ENCODE measurements around the gene TEX55. TPM values are rescaled to one million over a fixed set of nuclear protein-coding genes. Genes with fewer than 3 reads are reported as not detected.

The TEX55 gene
- polyA plus RNA-seq, 3 donors: not detected

GRCh38 chr3:119177321-119177720, 31.4 kb downstream of the TEX55 start:
- Histone ChIP-seq H3K9me3 (replicated peaks in 1 of 2; ENCODE audit: control insufficient read depth in 1 of 2, insufficient read depth in 1 of 2, low read length in 2 of 2) (no peaks in the 10 kb centered on the region), H3K27ac (ENCODE audit: low read depth in 1 of 2, low read length in 2 of 2) (no peak overlapping the region), H3K79me2 (ENCODE audit: insufficient read depth, low read length) (no peaks in the 10 kb centered on the region), H4K20me1 (ENCODE audit: insufficient read depth, low read length) (no peaks in the 10 kb centered on the region), H3K4me1 (ENCODE audit: control insufficient read depth in 1 of 2, insufficient read depth in 2 of 2, low read length in 2 of 2) (no peaks in the 10 kb centered on the region), H3K4me2 (replicated peaks; ENCODE audit: extremely low read depth, low read length, poor library complexity, severe bottlenecking) (no peak overlapping the region), H3K9ac (ENCODE audit: insufficient read depth, low read length, poor library complexity, severe bottlenecking) (no peak overlapping the region), H2AFZ (ENCODE audit: insufficient read depth, low read depth, low read length, poor library complexity, severe bottlenecking) (no peak overlapping the region), H3K27me3 (ENCODE audit: control insufficient read depth in 2 of 2, insufficient read depth in 2 of 2, low read length in 2 of 2) (peaks cover 4 to 5% of the 10 kb centered on the region in 2 donors), H3K4me3 (replicated peaks in 1 of 3; ENCODE audit: low read depth in 2 of 3, low read length in 3 of 3) (no peak overlapping the region), H3K36me3 (replicated peaks in 1 of 2; ENCODE audit: control insufficient read depth in 1 of 2, insufficient read depth in 2 of 2, low read length in 2 of 2) (no peaks in the 10 kb centered on the region)
- intact Hi-C loops (cut with micrococcal nuclease): no loop called here
- TF ChIP-seq CTCF (IDR thresholded peaks at IDR 0.05): no peak
- no peak overlapping the region for H3K27ac Mint-ChIP-seq
- peaks cover 3% of the 10 kb centered on the region for H3K4me1 Mint-ChIP-seq
- no peak overlapping the region for H3K4me3 Mint-ChIP-seq
- no peak for DNase-seq
- 100% methylated on average over 1 of the region's 4 CpGs for WGBS (ENCODE audit: insufficient coverage)
- H3K9me3 Mint-ChIP-seq: peaks cover 0 to 4% (median 3%) of the 10 kb centered on the region in 7 donors
- peaks cover 7 to 24% (median 14%) of the 10 kb centered on the region in 3 donors for H3K27me3 Mint-ChIP-seq (ENCODE audit: low read depth in 3 of 3)
- H3K36me3 Mint-ChIP-seq: no peaks in the 10 kb centered on the region

- Histone ChIP-seq H2AFZ (ENCODE audit: insufficient read depth, low read depth, low read length, poor library complexity, severe bottlenecking) (no peak overlapping the region), H3K9ac (ENCODE audit: insufficient read depth, low read length, poor library complexity, severe bottlenecking) (no peak overlapping the region), H3K36me3 (replicated peaks in 1 of 2; ENCODE audit: control insufficient read depth in 1 of 2, insufficient read depth in 2 of 2, low read length in 2 of 2) (no peaks in the 10 kb centered on the region), H3K4me2 (replicated peaks; ENCODE audit: extremely low read depth, low read length, poor library complexity, severe bottlenecking) (no peak overlapping the region), H3K27ac (ENCODE audit: low read depth in 1 of 2, low read length in 2 of 2) (no peak overlapping the region), H3K4me1 (ENCODE audit: control insufficient read depth in 1 of 2, insufficient read depth in 2 of 2, low read length in 2 of 2) (no peaks in the 10 kb centered on the region), H3K27me3 (ENCODE audit: control insufficient read depth in 2 of 2, insufficient read depth in 2 of 2, low read length in 2 of 2) (no peaks in the 10 kb centered on the region), H4K20me1 (ENCODE audit: insufficient read depth, low read length) (no peaks in the 10 kb centered on the region), H3K4me3 (replicated peaks in 1 of 3; ENCODE audit: low read depth in 2 of 3, low read length in 3 of 3) (no peak overlapping the region), H3K9me3 (replicated peaks in 1 of 2; ENCODE audit: control insufficient read depth in 1 of 2, insufficient read depth in 1 of 2, low read length in 2 of 2) (no peaks in the 10 kb centered on the region), H3K79me2 (ENCODE audit: insufficient read depth, low read length) (no peaks in the 10 kb centered on the region)
- Mint-ChIP-seq H3K36me3 (no peaks in the 10 kb centered on the region), H3K4me3 (no peak overlapping the region), H3K27ac (no peak overlapping the region), H3K4me1 (no peaks in the 10 kb centered on the region), H3K9me3 (peaks cover 0 to 5% (median 3%) of the 10 kb centered on the region in 7 donors), H3K27me3 (ENCODE audit: low read depth in 3 of 3) (peaks cover 0 to 10% (median 3%) of the 10 kb centered on the region in 3 donors)
- no peak for DNase-seq
- WGBS (ENCODE audit: insufficient coverage): no CpG with 5 or more reads among the region's 3 CpGs
- no peak for TF ChIP-seq CTCF (IDR thresholded peaks at IDR 0.05)
- intact Hi-C loops (cut with micrococcal nuclease): no loop called here
Measured at GRCh38 chr3:119181765-119182164, 35.8 kb downstream of the TEX55 start.
